H9 (cell line): ENCODE results near the gene SPATA6. TPM values are rescaled to one million over a fixed set of nuclear protein-coding genes. Genes with fewer than 3 reads are reported as not detected.

Source experiments
- DNase-seq: peaks from one replicate; pipeline ENCODE4 v3.0.0-alpha.2; 2017
- H2AFZ ChIP-seq: one replicate; pipeline ENCODE4 v1.6.1; 2013; ENCODE audit warnings: mild to moderate bottlenecking, low read length, control low read depth, moderate library complexity
- H2AK5ac ChIP-seq: 2 replicates; pipeline ENCODE4 v1.6.1; 2013; ENCODE audit warnings: low read length, control low read depth, mixed read lengths; ENCODE audit not compliant: insufficient read length
- H2BK120ac ChIP-seq: one replicate; pipeline ENCODE4 v1.6.1; 2013; ENCODE audit warnings: low read depth, mild to moderate bottlenecking, low read length, control low read depth, inconsistent platforms; ENCODE audit not compliant: poor library complexity, severe bottlenecking
- H2BK12ac ChIP-seq: 2 replicates; pipeline ENCODE4 v1.6.1; 2013; ENCODE audit warnings: low read length, control low read depth, mixed read lengths, low read depth; ENCODE audit not compliant: insufficient read length
- H2BK15ac ChIP-seq: 2 replicates; pipeline ENCODE4 v1.6.1; 2013; ENCODE audit warnings: low read depth, low read length, control low read depth
- H2BK20ac ChIP-seq: one replicate; pipeline ENCODE4 v1.6.1; 2013; ENCODE audit warnings: low read depth, mild to moderate bottlenecking, low read length, control low read depth, inconsistent platforms; ENCODE audit not compliant: poor library complexity, severe bottlenecking
- H2BK5ac ChIP-seq: 2 replicates; pipeline ENCODE4 v1.6.1; 2013; ENCODE audit warnings: low read length, control low read depth, mixed read lengths; ENCODE audit not compliant: insufficient read length
- H3K14ac ChIP-seq: 2 replicates; pipeline ENCODE4 v1.6.1; 2013; ENCODE audit warnings: low read length, control low read depth; ENCODE audit not compliant: insufficient read depth
- H3K18ac ChIP-seq: 2 replicates; pipeline ENCODE4 v1.6.1; 2013; ENCODE audit warnings: low read depth, mild to moderate bottlenecking, mixed read lengths, low read length, control low read depth; ENCODE audit not compliant: insufficient read length
- H3K23ac ChIP-seq: 2 replicates; pipeline ENCODE4 v1.6.1; 2013; ENCODE audit warnings: low read length, control low read depth, mixed read lengths, low read depth; ENCODE audit not compliant: insufficient read length
- H3K23me2 ChIP-seq: 2 replicates; pipeline ENCODE4 v1.6.1; 2013; ENCODE audit warnings: low read depth, mild to moderate bottlenecking, mixed read lengths, low read length, control low read depth; ENCODE audit not compliant: insufficient read length, poor library complexity, severe bottlenecking
- H3K27ac ChIP-seq: 2 replicates; pipeline ENCODE4 v1.5.1; 2013; ENCODE audit warnings: low read length, control low read depth, mixed read lengths, low read depth; ENCODE audit not compliant: insufficient read length
- H3K27me3 ChIP-seq: 2 replicates; pipeline ENCODE4 v1.6.1; 2013; ENCODE audit warnings: low read length, control low read depth, inconsistent platforms; ENCODE audit not compliant: insufficient read depth
- H3K4ac ChIP-seq: 2 replicates; pipeline ENCODE4 v1.6.1; 2013; ENCODE audit warnings: low read depth, mild to moderate bottlenecking, control low read depth, inconsistent platforms, low read length, moderate library complexity
- H3K4me1 ChIP-seq: 2 replicates; pipeline ENCODE4 v1.6.1; 2013; ENCODE audit warnings: low read length, control low read depth, inconsistent platforms; ENCODE audit not compliant: insufficient read depth
- H3K4me2 ChIP-seq: 2 replicates; pipeline ENCODE4 v1.6.1; 2013; ENCODE audit warnings: low read length, control low read depth, mixed read lengths; ENCODE audit not compliant: insufficient read length, insufficient read depth
- H3K56ac ChIP-seq: 2 replicates; pipeline ENCODE4 v1.6.1; 2013; ENCODE audit warnings: low read depth, mild to moderate bottlenecking, mixed read lengths, low read length, control low read depth; ENCODE audit not compliant: insufficient read length
- H3K79me1 ChIP-seq: 2 replicates; pipeline ENCODE4 v1.6.1; 2013; ENCODE audit warnings: low read depth, mild to moderate bottlenecking, moderate library complexity, low read length, control low read depth, inconsistent platforms; ENCODE audit not compliant: insufficient read depth, poor library complexity, severe bottlenecking
- H3K79me2 ChIP-seq: 2 replicates; pipeline ENCODE4 v1.6.1; 2013; ENCODE audit warnings: low read length, control low read depth, inconsistent platforms; ENCODE audit not compliant: insufficient read depth
- H3K9ac ChIP-seq: 2 replicates; pipeline ENCODE4 v1.6.1; 2013; ENCODE audit warnings: low read length, control low read depth, mixed read lengths; ENCODE audit not compliant: insufficient read length; ENCODE audit errors: extremely low read depth
- H3K9me3 ChIP-seq: one replicate; pipeline ENCODE4 v1.6.1; 2013; ENCODE audit warnings: low read depth, low read length, inconsistent platforms; ENCODE audit not compliant: control insufficient read depth
- H3T11ph ChIP-seq: one replicate; pipeline ENCODE4 v1.6.1; 2013; ENCODE audit warnings: mild to moderate bottlenecking, low read length, control low read depth, inconsistent platforms
- H4K20me1 ChIP-seq: one replicate; pipeline ENCODE4 v1.6.1; 2013; ENCODE audit not compliant: control insufficient read depth, insufficient read length, insufficient read depth
- H4K5ac ChIP-seq: 2 replicates; pipeline ENCODE4 v1.6.1; 2013; ENCODE audit warnings: low read depth, mild to moderate bottlenecking, mixed read lengths, low read length, control low read depth; ENCODE audit not compliant: insufficient read length
- H4K8ac ChIP-seq: replicated peaks from 2 replicates; pipeline ENCODE4 v1.6.1; 2013; ENCODE audit warnings: low read length, control low read depth, mixed read lengths, low read depth; ENCODE audit not compliant: insufficient read length
- H4K91ac ChIP-seq: 2 replicates; pipeline ENCODE4 v1.6.1; 2013; ENCODE audit warnings: low read depth, mild to moderate bottlenecking, moderate library complexity, mixed read lengths, low read length, control low read depth; ENCODE audit not compliant: insufficient read length
- H3K27ac Mint-ChIP-seq, 3 experiments: 2 replicates in 2 of 3; 3 replicates in 1 of 3; pipeline ENCODE4 v1.8.0; 2020 to 2021; ENCODE audit warnings: mixed read lengths in 3 of 3, mild to moderate bottlenecking in 1 of 3, moderate library complexity in 1 of 3
- H3K27me3 Mint-ChIP-seq: 2 replicates; pipeline ENCODE4 v1.8.0; 2021; ENCODE audit warnings: low read depth, mild to moderate bottlenecking, moderate library complexity, mixed read lengths
- H3K36me3 Mint-ChIP-seq, 3 experiments: 2 replicates in 2 of 3; 3 replicates in 1 of 3; pipeline ENCODE4 v1.8.0; 2020 to 2021; ENCODE audit warnings: low read depth in 3 of 3, mixed read lengths in 3 of 3; ENCODE audit not compliant: insufficient read depth in 1 of 3
- H3K4me1 Mint-ChIP-seq, 2 experiments: 2 replicates each; pipeline ENCODE4 v1.8.0; 2020; ENCODE audit warnings: mixed read lengths in 2 of 2
- H3K4me3 Mint-ChIP-seq, 2 experiments: 2 replicates in 1 of 2; 3 replicates in 1 of 2; pipeline ENCODE4 v1.8.0; 2020 to 2021; ENCODE audit warnings: mild to moderate bottlenecking in 2 of 2, mixed read lengths in 2 of 2, moderate library complexity in 1 of 2
- H3K9me3 Mint-ChIP-seq, 2 experiments: 2 replicates in 1 of 2; 3 replicates in 1 of 2; pipeline ENCODE4 v1.8.0; 2020; ENCODE audit warnings: mild to moderate bottlenecking in 2 of 2, mixed read lengths in 2 of 2, moderate library complexity in 1 of 2
- WGBS: extraction: QIAGEN DNeasy Blood & Tissue Kit; methylation state at CpG from one replicate; pipeline ENCODE4 v1.1.7; 2013; ENCODE audit warnings: missing lambda C conversion rate, low lambda C conversion rate, mixed read lengths; ENCODE audit not compliant: insufficient read length; ENCODE audit errors: extremely low coverage; 5-methylcytosine and 5-hydroxymethylcytosine counted together
- total RNA-seq: library from RNA; stranded (reverse); gene quantifications from 2 replicates; pipeline ENCODE4 v1.2.1, GENCODE V29; 2021
- TF ChIP-seq, protein P1 (sequence below): fragments of 200-600 bp; sonication (generic); conservative IDR thresholded peaks from 3 replicates; pipeline ENCODE4 v1.8.0; 2021; ENCODE audit warnings: antibody characterized with exemption, mild to moderate bottlenecking

SPATA6 gene
- total RNA-seq, 1 experiment from 2014 or later, result 8.0 TPM

DNA sequence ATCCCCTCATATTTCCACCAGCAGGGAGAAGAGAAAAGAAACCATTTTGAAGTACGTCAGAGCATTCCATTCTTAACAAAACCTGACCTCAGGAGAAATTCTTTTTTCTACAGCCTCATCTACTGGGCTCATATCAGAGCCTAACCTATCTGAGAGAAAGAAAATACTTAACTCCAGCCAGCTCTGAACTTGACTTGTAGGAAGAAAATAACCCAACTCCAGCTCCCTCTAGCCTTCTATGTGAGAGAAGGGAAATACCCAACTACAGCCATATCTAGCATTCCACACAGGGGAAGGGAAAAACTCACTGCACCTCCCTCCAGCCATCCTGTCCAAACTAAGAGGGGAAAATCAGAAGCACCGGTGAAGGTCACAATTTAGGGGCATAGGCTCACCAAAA, 57.7 kb downstream of the SPATA6 start:
- H3K4ac ChIP-seq, result no peak overlapping the region
- no peak overlapping the region for H3K18ac ChIP-seq
- H2BK12ac ChIP-seq, result no peak overlapping the region
- no peaks in the 10 kb centered on the region; the same call in 1 of the 2 replicates for H3K27me3 Mint-ChIP-seq
- no peaks in the 10 kb centered on the region for H4K20me1 ChIP-seq
- no peak overlapping the region for H2BK5ac ChIP-seq
- no peak overlapping the region for H4K5ac ChIP-seq
- H2BK120ac ChIP-seq, result no peak overlapping the region
- H2BK20ac ChIP-seq, result no peak overlapping the region
- H3K4me2 ChIP-seq, result no peak overlapping the region
- no peaks in the 10 kb centered on the region for H3K27me3 ChIP-seq
- H4K8ac ChIP-seq, result no peak overlapping the region
- H2BK15ac ChIP-seq, result no peak overlapping the region
- H2AFZ ChIP-seq, result no peak overlapping the region
- TF ChIP-seq, protein P1, sequence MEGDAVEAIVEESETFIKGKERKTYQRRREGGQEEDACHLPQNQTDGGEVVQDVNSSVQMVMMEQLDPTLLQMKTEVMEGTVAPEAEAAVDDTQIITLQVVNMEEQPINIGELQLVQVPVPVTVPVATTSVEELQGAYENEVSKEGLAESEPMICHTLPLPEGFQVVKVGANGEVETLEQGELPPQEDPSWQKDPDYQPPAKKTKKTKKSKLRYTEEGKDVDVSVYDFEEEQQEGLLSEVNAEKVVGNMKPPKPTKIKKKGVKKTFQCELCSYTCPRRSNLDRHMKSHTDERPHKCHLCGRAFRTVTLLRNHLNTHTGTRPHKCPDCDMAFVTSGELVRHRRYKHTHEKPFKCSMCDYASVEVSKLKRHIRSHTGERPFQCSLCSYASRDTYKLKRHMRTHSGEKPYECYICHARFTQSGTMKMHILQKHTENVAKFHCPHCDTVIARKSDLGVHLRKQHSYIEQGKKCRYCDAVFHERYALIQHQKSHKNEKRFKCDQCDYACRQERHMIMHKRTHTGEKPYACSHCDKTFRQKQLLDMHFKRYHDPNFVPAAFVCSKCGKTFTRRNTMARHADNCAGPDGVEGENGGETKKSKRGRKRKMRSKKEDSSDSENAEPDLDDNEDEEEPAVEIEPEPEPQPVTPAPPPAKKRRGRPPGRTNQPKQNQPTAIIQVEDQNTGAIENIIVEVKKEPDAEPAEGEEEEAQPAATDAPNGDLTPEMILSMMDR, result no peak
- H3K14ac ChIP-seq, result no peak overlapping the region
- H3K23me2 ChIP-seq, result no peaks in the 10 kb centered on the region
- no peak overlapping the region for H3K27ac ChIP-seq
- H3K9me3 ChIP-seq, result no peaks in the 10 kb centered on the region
- no peak overlapping the region for H2AK5ac ChIP-seq
- no peak overlapping the region for H4K91ac ChIP-seq
- H3K79me2 ChIP-seq, result no peaks in the 10 kb centered on the region
- H3T11ph ChIP-seq, result no peak overlapping the region
- H3K56ac ChIP-seq, result no peak overlapping the region
- H3K4me3 Mint-ChIP-seq, result no peak overlapping the region
- H3K9me3 Mint-ChIP-seq, result peaks cover 0 to 2% of the 10 kb centered on the region in 2 experiments; a peak in 1 of 5 replicates
- no CpG with 5 or more reads among the region's 2 CpGs for WGBS
- no peaks in the 10 kb centered on the region for H3K4me1 Mint-ChIP-seq
- DNase-seq, result no peak
- no peak overlapping the region for H3K23ac ChIP-seq
- H3K9ac ChIP-seq, result no peak overlapping the region
- H3K27ac Mint-ChIP-seq, result 0 out of 7 replicates have a peak overlapping the region, but pooled peaks of 1 of the 3 experiments have one; percentile 47
- H3K4me1 ChIP-seq, result no peaks in the 10 kb centered on the region
- no peaks in the 10 kb centered on the region for H3K79me1 ChIP-seq
- H3K36me3 Mint-ChIP-seq, result peaks cover 0 to 5% (median 2%) of the 10 kb centered on the region in 3 experiments; a peak in 3 of 7 replicates
